NCI-H524 (cell line): ENCODE measurements around the gene SKAP1.

ENCODE experiments used
- DNase-seq, 2 experiments: peaks; one replicate each; lab custom pipeline; 2025; lab: John Stamatoyannopoulos, UW

The SKAP1 gene

GRCh38 chr17:48244121-48244711 lies 185.8 kb downstream of the SKAP1 start:
- DNase-seq: no peak

GRCh38 chr17:48241770-48242497 lies 188.1 kb downstream of the SKAP1 start:
- no peak for DNase-seq

- DNase-seq: no peak
Measured at GRCh38 chr17:48241131-48241591, 188.9 kb downstream of the SKAP1 start.

- no peak for DNase-seq
Measured at GRCh38 chr17:48240562-48241130, 189.4 kb downstream of the SKAP1 start.

GRCh38 chr17:48240122-48240521 lies 189.9 kb downstream of the SKAP1 start:
- no peak for DNase-seq

GRCh38 chr17:48239603-48239995 lies 190.4 kb downstream of the SKAP1 start:
- no peak for DNase-seq

- DNase-seq: no peak
Measured at GRCh38 chr17:48238933-48239602, 190.9 kb downstream of the SKAP1 start.

- no peak for DNase-seq
Measured at GRCh38 chr17:48237456-48237855, 192.6 kb downstream of the SKAP1 start.

GRCh38 chr17:48236681-48237134 lies 193.3 kb downstream of the SKAP1 start:
- no peak for DNase-seq

- no peak for DNase-seq
Measured at GRCh38 chr17:48234922-48235321, 195.1 kb downstream of the SKAP1 start.

GRCh38 chr17:48231995-48232959 lies 197.7 kb downstream of the SKAP1 start:
- DNase-seq: no peak

- no peak for DNase-seq
Measured at GRCh38 chr17:48229936-48230335, 200.1 kb downstream of the SKAP1 start.

GRCh38 chr17:48228720-48229119 lies 201.3 kb downstream of the SKAP1 start:
- peak in 1 of 2 experiments; percentile 6 for DNase-seq

- DNase-seq: no peak
Measured at GRCh38 chr17:48225725-48226567, 204.1 kb downstream of the SKAP1 start.

- DNase-seq: no peak
Measured at GRCh38 chr17:48223945-48224344, 206.1 kb downstream of the SKAP1 start.

- DNase-seq: no peak
Measured at GRCh38 chr17:48219617-48220016, 210.4 kb downstream of the SKAP1 start.

GRCh38 chr17:48215583-48216139 lies 214.4 kb downstream of the SKAP1 start:
- peak in 1 of 2 experiments; percentile 53 for DNase-seq

- no peak for DNase-seq
Measured at GRCh38 chr17:48213797-48214196, 216.2 kb downstream of the SKAP1 start.

- DNase-seq: no peak
Measured at GRCh38 chr17:48211787-48212186, 218.2 kb downstream of the SKAP1 start.

- no peak for DNase-seq
Measured at GRCh38 chr17:48211011-48211410, 219.0 kb downstream of the SKAP1 start.
